Amniotic epithelial cell (primary cell): ENCODE data around the gene CHD3.

Experiments
- DNase-seq: peaks from one replicate; pipeline ENCODE4 v3.0.0-alpha.2; 2010; ENCODE audit warnings: low read depth

Gene CHD3

DNA sequence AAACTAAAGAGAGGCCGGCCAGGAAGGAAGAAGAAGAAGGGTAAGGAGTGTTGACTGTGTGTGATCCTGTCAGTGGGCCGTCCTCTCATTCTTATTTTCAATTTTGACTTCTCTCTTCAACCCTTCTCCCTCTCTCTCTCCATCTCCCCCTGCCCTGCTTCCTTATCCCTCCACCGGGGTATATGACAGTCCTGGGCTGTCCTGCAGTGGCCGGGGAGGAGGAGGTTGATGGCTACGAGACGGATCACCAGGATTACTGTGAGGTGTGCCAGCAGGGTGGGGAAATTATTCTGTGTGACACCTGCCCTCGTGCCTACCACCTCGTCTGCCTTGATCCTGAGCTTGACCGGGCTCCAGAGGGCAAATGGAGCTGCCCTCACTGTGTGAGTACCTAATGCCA is 5.6 kb downstream of the CHD3 start:
- DNase-seq, result no peak

GRCh38 chr17:7894866-7895265 is 6.3 kb downstream of the CHD3 start:
- DNase-seq, result no peak

- DNase-seq, result no peak
These were observed 8.5 kb downstream of the CHD3 start for GRCh38 chr17:7897090-7897489.

- DNase-seq, result peak; percentile 87
These were observed 9.2 kb downstream of the CHD3 start for GRCh38 chr17:7897773-7898172.

GRCh38 chr17:7903154-7904103 is 14.8 kb downstream of the CHD3 start:
- DNase-seq, result no peak

DNA sequence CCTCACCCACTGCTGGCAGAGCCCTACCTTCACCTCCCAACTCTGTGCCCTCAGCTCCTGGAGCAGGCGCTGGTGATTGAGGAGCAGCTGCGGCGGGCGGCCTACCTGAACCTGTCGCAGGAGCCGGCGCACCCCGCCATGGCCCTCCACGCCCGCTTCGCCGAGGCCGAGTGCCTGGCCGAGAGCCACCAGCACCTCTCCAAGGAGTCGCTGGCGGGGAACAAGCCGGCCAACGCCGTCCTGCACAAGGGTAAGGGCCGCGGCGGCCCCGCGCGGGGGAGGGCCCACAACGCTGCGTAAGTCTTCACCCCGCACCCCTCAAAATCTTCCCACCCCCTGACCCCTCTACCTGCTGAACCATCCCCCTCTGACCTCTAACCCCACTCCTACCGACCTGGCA is 20.5 kb downstream of the CHD3 start:
- no peak for DNase-seq

DNA sequence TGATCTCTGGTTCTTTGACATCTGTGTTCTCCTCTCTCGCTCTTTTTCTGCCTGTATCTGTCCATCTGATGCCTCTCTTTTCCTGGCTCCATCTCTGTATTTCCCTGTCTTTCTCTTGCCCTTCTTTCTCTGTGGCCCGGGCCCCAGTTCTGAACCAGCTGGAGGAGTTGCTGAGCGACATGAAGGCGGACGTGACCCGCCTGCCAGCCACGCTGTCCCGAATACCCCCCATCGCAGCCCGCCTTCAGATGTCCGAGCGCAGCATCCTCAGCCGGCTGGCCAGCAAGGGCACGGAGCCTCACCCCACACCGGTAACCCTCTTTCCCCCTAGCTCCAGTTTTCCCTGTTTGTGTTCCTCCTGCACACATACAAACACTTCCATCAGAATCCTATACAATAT is 21.7 kb downstream of the CHD3 start:
- DNase-seq, result no peak

DNA sequence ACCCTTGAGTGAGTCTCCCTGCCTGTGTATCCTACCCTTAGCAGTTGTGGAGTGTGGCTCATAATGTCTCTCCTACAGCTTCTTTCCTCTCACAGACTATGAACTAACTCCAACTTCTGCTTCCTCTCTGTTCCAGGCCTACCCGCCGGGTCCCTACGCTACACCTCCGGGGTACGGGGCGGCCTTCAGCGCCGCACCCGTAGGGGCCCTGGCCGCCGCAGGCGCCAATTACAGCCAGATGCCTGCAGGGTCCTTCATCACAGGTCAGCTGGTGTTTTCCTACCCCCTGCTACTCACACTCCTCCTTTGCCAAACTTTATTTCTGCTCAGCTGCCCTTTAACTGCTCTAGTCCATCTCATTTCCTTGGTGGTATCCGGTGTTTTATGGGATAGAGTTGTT is 22.1 kb downstream of the CHD3 start:
- no peak for DNase-seq

GRCh38 chr17:7911116-7911515 is 22.5 kb downstream of the CHD3 start:
- no peak for DNase-seq

DNA sequence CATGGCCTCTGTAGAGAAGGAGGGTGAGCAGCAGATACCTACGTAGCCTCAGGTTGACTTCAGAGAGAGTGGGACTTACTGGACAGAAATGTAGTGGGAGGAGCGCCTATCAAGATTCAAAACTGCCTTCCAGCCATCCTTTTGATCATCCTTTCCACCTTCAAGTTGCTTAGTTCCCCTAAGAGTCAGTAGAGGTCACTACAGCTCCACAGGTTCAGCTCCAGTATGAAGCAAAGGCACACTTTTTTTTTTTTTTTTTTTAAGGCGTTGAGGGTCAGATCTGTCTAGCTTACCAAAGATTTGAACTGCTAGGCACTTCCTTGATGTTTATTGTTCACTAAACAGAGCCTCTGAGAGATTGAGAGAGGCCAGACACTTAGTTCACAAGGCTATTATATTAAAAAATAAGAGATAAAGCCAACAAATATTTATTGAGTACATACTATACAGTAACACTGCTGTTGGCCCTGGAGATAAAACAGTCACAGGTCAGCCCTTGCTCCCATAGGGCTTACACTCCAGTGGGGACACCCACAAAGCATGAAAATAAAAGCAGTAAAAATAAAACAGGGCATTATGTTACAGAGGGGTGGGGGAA is 24.4 kb downstream of the CHD3 start:
- DNase-seq, result peak; percentile 87

DNA sequence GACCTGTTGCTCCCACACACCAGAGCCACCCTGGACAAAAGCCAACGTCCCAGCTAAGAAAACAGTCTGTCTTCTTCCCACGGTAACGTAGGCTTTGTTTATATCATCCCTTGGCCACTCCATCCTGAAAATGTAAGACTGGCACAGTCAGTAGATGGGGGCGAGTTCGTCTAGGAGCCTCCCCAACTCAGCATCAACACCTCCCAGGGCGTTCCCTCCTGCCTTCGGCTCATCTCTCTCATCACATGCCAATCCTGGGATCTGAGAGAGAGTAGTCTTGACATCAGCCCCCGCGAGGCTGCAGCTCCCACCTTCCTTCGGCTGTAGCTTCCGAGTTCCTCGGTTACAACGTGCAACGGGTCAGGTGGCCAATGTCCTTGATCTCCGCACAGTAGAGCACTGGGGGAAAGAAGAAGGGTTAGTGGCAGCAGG is 26.6 kb downstream of the CHD3 start:
- peak; percentile 61 for DNase-seq

- peak; percentile 95 for DNase-seq
These were observed 27.2 kb downstream of the CHD3 start, which contains the start of gene RNF227 for GRCh38 chr17:7915611-7916384. RNF227 (minus strand) TSS chr17:7916289; CDS start chr17:7916195, 94 bp downstream.

- no peak for DNase-seq
These were observed 27.7 kb downstream of the CHD3 start for GRCh38 chr17:7916385-7916682.

DNA sequence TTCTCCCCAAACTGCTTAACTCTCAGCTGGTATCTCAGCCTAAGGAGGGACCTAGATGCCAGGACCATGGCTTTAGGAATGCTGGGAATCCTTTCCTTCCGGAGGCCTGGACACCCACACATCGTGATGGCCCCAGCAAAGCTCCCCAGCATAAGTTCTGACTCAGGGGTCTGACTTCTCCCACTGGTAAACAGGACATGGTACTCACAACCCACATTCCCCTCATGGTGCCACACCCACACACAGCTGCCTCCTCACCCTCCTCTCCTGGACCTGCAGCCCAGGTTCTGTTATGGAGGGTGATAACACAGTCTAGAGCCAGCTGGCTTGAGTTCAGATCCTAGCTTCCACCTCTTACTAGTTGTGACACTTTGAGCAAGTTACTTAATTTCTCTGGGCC is 28.2 kb downstream of the CHD3 start:
- DNase-seq, result peak; percentile 88

- DNase-seq, result no peak
These were observed 33.8 kb downstream of the CHD3 start for GRCh38 chr17:7922269-7922844.

DNA sequence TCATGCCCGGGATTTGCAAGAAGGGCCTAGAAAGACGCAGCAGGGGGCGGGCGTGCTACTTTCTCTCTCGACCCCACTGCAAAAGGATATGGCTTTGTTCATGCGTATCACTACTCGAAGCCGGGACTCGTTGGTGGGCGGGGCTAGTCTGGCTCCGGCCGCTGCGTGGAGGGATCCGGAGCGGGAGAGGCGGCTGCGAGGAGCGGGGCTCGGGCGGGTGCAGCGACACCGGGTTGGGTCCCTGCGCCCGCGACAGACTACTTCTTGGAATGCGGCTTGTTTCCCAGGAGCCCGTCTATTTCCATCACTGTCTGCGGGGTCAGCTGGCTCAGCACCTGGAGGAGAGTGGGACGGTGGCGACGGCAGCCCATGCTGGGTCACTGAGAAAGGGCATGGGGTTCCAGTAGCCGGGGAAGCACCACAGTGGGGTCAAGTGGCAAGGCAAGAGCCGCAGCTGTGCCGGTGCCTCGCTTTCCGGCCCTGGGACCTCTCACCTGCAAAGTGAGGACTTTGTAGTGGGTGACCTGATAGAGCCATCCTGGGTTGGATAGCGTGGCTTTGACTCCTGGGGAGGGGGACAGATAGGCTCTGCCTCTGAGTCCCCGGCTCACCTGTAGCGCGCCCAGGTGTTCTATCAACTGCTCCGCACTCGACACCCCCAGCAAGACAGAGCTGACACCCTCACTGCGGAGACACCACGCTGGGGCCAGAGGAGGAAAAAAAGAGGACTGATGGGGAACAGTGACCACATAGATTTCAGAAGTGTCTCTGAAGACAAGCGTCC is 34.4 kb downstream of the CHD3 start:
- peak; percentile 81 for DNase-seq

DNA sequence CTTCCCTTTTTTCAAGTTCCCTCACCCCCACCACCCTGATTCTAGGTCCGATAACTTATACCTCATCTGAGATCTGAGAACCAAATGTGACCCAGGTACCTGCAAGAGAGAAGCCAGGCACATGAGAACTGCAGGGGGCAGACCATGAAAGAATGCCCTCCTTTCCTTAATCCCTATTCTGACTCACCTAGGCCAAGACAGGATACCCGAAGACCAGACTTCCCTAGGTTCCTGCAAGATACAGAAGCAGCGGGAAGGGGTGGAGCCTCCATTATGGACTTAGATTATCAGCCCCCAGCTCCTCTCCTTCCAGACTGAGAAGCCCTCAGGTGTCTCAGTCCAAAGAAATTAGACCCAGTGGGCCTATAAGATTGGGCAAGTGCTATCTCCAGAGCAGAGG is 39.0 kb downstream of the CHD3 start:
- peak; percentile 58 for DNase-seq

- peak; percentile 69 for DNase-seq
These were observed 40.8 kb downstream of the CHD3 start, which contains the start of gene KCNAB3 for GRCh38 chr17:7929158-7930023. KCNAB3 (minus strand) TSS chr17:7929856; CDS start chr17:7929435, 421 bp downstream.

- no peak for DNase-seq
These were observed 42.4 kb downstream of the CHD3 start for GRCh38 chr17:7930841-7931631.
